K562 (cell line): ENCODE measurements around the gene PLXNB2.

Source experiments
- DNMT1 ChIP-seq: fragments of 450-650 bp; IDR thresholded peaks from 2 replicates; pipeline ENCODE4 v1.6.1; 2016; ENCODE audit warnings: antibody characterized with exemption, mild to moderate bottlenecking
- POLR2A ChIP-seq: fragments of 450-650 bp; conservative IDR thresholded peaks from 2 replicates; pipeline ENCODE4 v1.6.1; 2016
- THAP7 ChIP-seq: fragments of 250-450 bp; sonication (Bioruptor Pico); IDR thresholded peaks from 2 replicates; pipeline ENCODE4 v1.5.0; 2021

- TF ChIP-seq DNMT1 (no peak), POLR2A (no peak), THAP7 (no peak)
Measured at GRCh38 chr22:50275181-50276055, 32.0 kb downstream of the PLXNB2 start.
